OCI-LY3 (cell line): ENCODE measurements around the gene CCDC40.

Experiments used
- CTCF ChIP-seq: fragments of 200-600, 300-600 bp; sonication (generic); IDR thresholded peaks from 2 replicates; pipeline ENCODE4 v1.5.1; 2014; ENCODE audit warnings: antibody characterized with exemption, low read length, low read depth
- EZH2phosphoT487 ChIP-seq: fragments of 200-600 bp; shearing (Covaris generic); IDR thresholded peaks from 2 replicates; pipeline ENCODE4 v1.6.1; 2018; ENCODE audit warnings: antibody characterized with exemption, mixed run types, low read depth

- TF ChIP-seq CTCF (no peak), EZH2phosphoT487 (no peak)
Measured at GRCh38 chr17:80112471-80113032, 76.1 kb downstream of the CCDC40 start.
